ENCODE measurements around the gene RTTN. TPM values are rescaled to one million over a fixed set of nuclear protein-coding genes. Genes with fewer than 3 reads are reported as not detected.

RTTN gene
- total RNA-seq, 1 experiment from 2014 or later = 14.3 TPM

- Histone ChIP-seq H3K4me3 (no peak overlapping the region), H3K4me1 (replicated peaks; ENCODE audit: insufficient read depth) (no peaks in the 10 kb centered on the region), H3F3A (ENCODE audit: insufficient read depth, low read depth) (no peaks in the 10 kb centered on the region), H3K4me2 (no peak overlapping the region), H2AFZ (no peak overlapping the region), H3K27ac (no peak overlapping the region), H3K27me3 (ENCODE audit: insufficient read depth, low read depth) (no peaks in the 10 kb centered on the region), H3K79me2 (ENCODE audit: low read depth) (no peaks in the 10 kb centered on the region), H3K36me3 (ENCODE audit: low read depth) (peaks cover 15% of the 10 kb centered on the region; the same call in 1 of the 2 replicates), H3K9me2 (ENCODE audit: insufficient read depth) (no peaks in the 10 kb centered on the region), H4K20me1 (ENCODE audit: insufficient read depth) (no peaks in the 10 kb centered on the region), H3K9me3 (ENCODE audit: insufficient read depth, low read depth) (no peaks in the 10 kb centered on the region)
- no peak for DNase-seq
- CTCF ChIA-PET = interaction anchor here (0.5 to 0.6 kb wide), 2 partner anchors 76 to 256 kb away, joined by 4 to 5 read pairs; no protein-coding TSS in a partner anchor
- intact Hi-C loops (cut with micrococcal nuclease; ENCODE audit: unreplicated experiment) = loop anchor here (5.0 kb wide), 1 partner anchor 89 kb away; the partner anchor contains the start of gene SOCS6
- no peak for TF ChIP-seq EZH2 (IDR thresholded peaks at IDR 0.05; ENCODE audit: low read depth)
- TF ChIP-seq CTCF (conservative IDR thresholded peaks at IDR 0.05) = no peak
- POLR2A ChIA-PET (ENCODE audit: unreplicated experiment) = no interaction called here
- BruUV-seq (replicated peaks) = no TSS peak
These were observed 7.6 kb downstream of the RTTN start for GRCh38 chr18:70197844-70198243.

- ChIA-PET POLR2A (ENCODE audit: unreplicated experiment) (no interaction called here), CTCF (interaction anchor here (0.6 kb wide), 1 partner anchor 257 kb away, joined by 4 read pairs; no protein-coding TSS in a partner anchor)
- no peaks in the 10 kb centered on the region for H3K9me3 ChIP-seq (ENCODE audit: insufficient read depth, low read depth)
- no peaks in the 10 kb centered on the region for H3K9me2 ChIP-seq (ENCODE audit: insufficient read depth)
- H3K4me3 ChIP-seq = no peak overlapping the region
- no peak for DNase-seq
- BruUV-seq (replicated peaks) = no TSS peak
- H3K4me1 ChIP-seq (replicated peaks; ENCODE audit: insufficient read depth) = no peaks in the 10 kb centered on the region
- no peaks in the 10 kb centered on the region for H4K20me1 ChIP-seq (ENCODE audit: insufficient read depth)
- intact Hi-C loops (cut with micrococcal nuclease; ENCODE audit: unreplicated experiment) = loop anchor here (5.0 kb wide), 1 partner anchor 90 kb away; the partner anchor contains the start of gene SOCS6
- peaks cover 15% of the 10 kb centered on the region; the same call in 1 of the 2 replicates for H3K36me3 ChIP-seq (ENCODE audit: low read depth)
- TF ChIP-seq CTCF (conservative IDR thresholded peaks at IDR 0.05) (no peak), EZH2 (IDR thresholded peaks at IDR 0.05; ENCODE audit: low read depth) (no peak)
- H3K4me2 ChIP-seq = no peak overlapping the region
- no peak overlapping the region for H3K27ac ChIP-seq
- H2AFZ ChIP-seq = no peak overlapping the region
- H3F3A ChIP-seq (ENCODE audit: insufficient read depth, low read depth) = no peaks in the 10 kb centered on the region
- H3K79me2 ChIP-seq (ENCODE audit: low read depth) = no peaks in the 10 kb centered on the region
- no peaks in the 10 kb centered on the region for H3K27me3 ChIP-seq (ENCODE audit: insufficient read depth, low read depth)
These were observed 8.5 kb downstream of the RTTN start for GRCh38 chr18:70197026-70197425.

GRCh38 chr18:70195852-70196434 lies 9.5 kb downstream of the RTTN start:
- H3K9me2 ChIP-seq (ENCODE audit: insufficient read depth) = no peaks in the 10 kb centered on the region
- no peaks in the 10 kb centered on the region for H3K4me1 ChIP-seq (replicated peaks; ENCODE audit: insufficient read depth)
- BruUV-seq (replicated peaks) = no TSS peak
- no peaks in the 10 kb centered on the region for H3F3A ChIP-seq (ENCODE audit: insufficient read depth, low read depth)
- DNase-seq = peak; percentile 9 to 61
- H3K4me2 ChIP-seq = no peak overlapping the region
- no peaks in the 10 kb centered on the region for H3K9me3 ChIP-seq (ENCODE audit: insufficient read depth, low read depth)
- H3K79me2 ChIP-seq (ENCODE audit: low read depth) = no peaks in the 10 kb centered on the region
- H3K27me3 ChIP-seq (ENCODE audit: insufficient read depth, low read depth) = no peaks in the 10 kb centered on the region
- no peaks in the 10 kb centered on the region for H4K20me1 ChIP-seq (ENCODE audit: insufficient read depth)
- H3K4me3 ChIP-seq = no peak overlapping the region
- TF ChIP-seq CTCF (conservative IDR thresholded peaks at IDR 0.05) (peak; percentile 84), EZH2 (IDR thresholded peaks at IDR 0.05; ENCODE audit: low read depth) (no peak)
- ChIA-PET POLR2A (ENCODE audit: unreplicated experiment) (interaction anchor here (0.6 kb wide), 1 partner anchor 42 kb away, joined by 3 read pairs; no protein-coding TSS in a partner anchor), CTCF (interaction anchor here (1.3 to 1.9 kb wide), 2 partner anchors 238 to 258 kb away, joined by 4 to 12 read pairs; no protein-coding TSS in a partner anchor)
- peak overlapping the region; percentile 45; the same call in 1 of the 2 replicates for H3K27ac ChIP-seq
- H2AFZ ChIP-seq = no peak overlapping the region
- peaks cover 14% of the 10 kb centered on the region; the same call in 1 of the 2 replicates for H3K36me3 ChIP-seq (ENCODE audit: low read depth)
- intact Hi-C loops (cut with micrococcal nuclease; ENCODE audit: unreplicated experiment) = loop anchor here (1.0 to 5.0 kb wide), 3 partner anchors 91 to 255 kb away; partner anchors contain the start of gene SOCS6

All from PC-9 (cell line).